Mucosa of stomach (tissue), 1 donor: ENCODE results near the gene RNF150.

Experiments
- H3K27me3 ChIP-seq: one replicate; pipeline ENCODE4 v1.7.0; 2013; ENCODE audit warnings: mild to moderate bottlenecking, low read length; ENCODE audit not compliant: control insufficient read depth, insufficient read depth
- H3K36me3 ChIP-seq: one replicate; pipeline ENCODE4 v1.7.0; 2013; ENCODE audit warnings: low read length; ENCODE audit not compliant: control insufficient read depth, insufficient read depth
- H3K4me1 ChIP-seq: one replicate; pipeline ENCODE4 v1.7.0; 2013; ENCODE audit warnings: mild to moderate bottlenecking, low read length; ENCODE audit not compliant: control insufficient read depth, insufficient read depth
- H3K4me3 ChIP-seq: one replicate; pipeline ENCODE4 v1.7.0; 2013; ENCODE audit warnings: low read length
- H3K9ac ChIP-seq: one replicate; pipeline ENCODE4 v1.7.0; 2013; ENCODE audit warnings: mild to moderate bottlenecking, low read length, moderate library complexity
- H3K9me3 ChIP-seq: one replicate; pipeline ENCODE4 v1.7.0; 2013; ENCODE audit warnings: mild to moderate bottlenecking, low read length, moderate library complexity; ENCODE audit not compliant: control insufficient read depth
- donor health status: Pancreatic carcinoma.

RNF150 gene

GRCh38 chr4:140924761-140925392 is 208.4 kb downstream of the RNF150 start:
- Histone ChIP-seq H3K9ac (no peak overlapping the region), H3K9me3 (no peaks in the 10 kb centered on the region), H3K4me1 (no peaks in the 10 kb centered on the region)

GRCh38 chr4:140906993-140907962 is 226.0 kb downstream of the RNF150 start:
- Histone ChIP-seq H3K36me3 (no peaks in the 10 kb centered on the region), H3K27me3 (no peaks in the 10 kb centered on the region), H3K4me3 (no peak overlapping the region), H3K9me3 (no peaks in the 10 kb centered on the region), H3K4me1 (no peaks in the 10 kb centered on the region), H3K9ac (no peak overlapping the region)

More at GRCh38 chr4:140924761-140925392, 208.4 kb downstream of the RNF150 start:
- Histone ChIP-seq H3K36me3 (no peaks in the 10 kb centered on the region), H3K4me3 (no peak overlapping the region), H3K27me3 (no peaks in the 10 kb centered on the region)

GRCh38 chr4:140904904-140905303 is 228.4 kb downstream of the RNF150 start:
- Histone ChIP-seq H3K36me3 (no peaks in the 10 kb centered on the region), H3K27me3 (no peaks in the 10 kb centered on the region), H3K4me1 (no peaks in the 10 kb centered on the region), H3K9ac (no peak overlapping the region), H3K4me3 (no peak overlapping the region), H3K9me3 (no peaks in the 10 kb centered on the region)

- H3K4me1 ChIP-seq = no peaks in the 10 kb centered on the region
- H3K4me3 ChIP-seq = no peak overlapping the region
- no peak overlapping the region for H3K9ac ChIP-seq
- no peaks in the 10 kb centered on the region for H3K9me3 ChIP-seq
- no peaks in the 10 kb centered on the region for H3K27me3 ChIP-seq
- no peaks in the 10 kb centered on the region for H3K36me3 ChIP-seq
Measured at GRCh38 chr4:140903522-140904475, 229.5 kb downstream of the RNF150 start.

- Histone ChIP-seq H3K4me3 (no peak overlapping the region), H3K36me3 (no peaks in the 10 kb centered on the region), H3K27me3 (no peaks in the 10 kb centered on the region), H3K9me3 (no peaks in the 10 kb centered on the region), H3K9ac (no peak overlapping the region), H3K4me1 (no peaks in the 10 kb centered on the region)
Measured at GRCh38 chr4:140901736-140902336, 231.4 kb downstream of the RNF150 start.

GRCh38 chr4:140893939-140894338 is 239.3 kb downstream of the RNF150 start:
- Histone ChIP-seq H3K4me3 (no peak overlapping the region), H3K36me3 (no peaks in the 10 kb centered on the region), H3K4me1 (no peaks in the 10 kb centered on the region), H3K9me3 (no peaks in the 10 kb centered on the region), H3K27me3 (no peaks in the 10 kb centered on the region), H3K9ac (no peak overlapping the region)

- Histone ChIP-seq H3K9me3 (no peaks in the 10 kb centered on the region), H3K4me1 (no peaks in the 10 kb centered on the region), H3K27me3 (no peaks in the 10 kb centered on the region), H3K4me3 (no peak overlapping the region), H3K36me3 (no peaks in the 10 kb centered on the region), H3K9ac (no peak overlapping the region)
Measured at GRCh38 chr4:140888054-140888453, 245.2 kb downstream of the RNF150 start.

GRCh38 chr4:140887467-140887866 is 245.8 kb downstream of the RNF150 start:
- Histone ChIP-seq H3K4me3 (no peak overlapping the region), H3K4me1 (no peaks in the 10 kb centered on the region), H3K9me3 (no peaks in the 10 kb centered on the region), H3K9ac (no peak overlapping the region), H3K27me3 (no peaks in the 10 kb centered on the region), H3K36me3 (no peaks in the 10 kb centered on the region)

GRCh38 chr4:140884431-140885058 is 248.7 kb downstream of the RNF150 start:
- Histone ChIP-seq H3K9me3 (no peaks in the 10 kb centered on the region), H3K4me1 (no peaks in the 10 kb centered on the region), H3K9ac (no peak overlapping the region), H3K27me3 (no peaks in the 10 kb centered on the region), H3K36me3 (no peaks in the 10 kb centered on the region), H3K4me3 (no peak overlapping the region)

GRCh38 chr4:140877781-140878180 is 255.5 kb downstream of the RNF150 start:
- no peak overlapping the region for H3K9ac ChIP-seq
- no peaks in the 10 kb centered on the region for H3K27me3 ChIP-seq
- no peaks in the 10 kb centered on the region for H3K36me3 ChIP-seq
- H3K4me3 ChIP-seq = no peak overlapping the region
- H3K9me3 ChIP-seq = no peaks in the 10 kb centered on the region
- no peaks in the 10 kb centered on the region for H3K4me1 ChIP-seq
